GM10847 (cell line): Measurements from ENCODE around the gene P2RY12.

Experiments used
- POLR2A ChIP-seq: IDR thresholded peaks from 2 replicates; pipeline ENCODE4 v1.6.1; 2011; ENCODE audit not compliant: insufficient read length; ENCODE audit errors: extremely low read depth

The P2RY12 gene

GRCh38 chr3:151384741-151385174 is at the start of gene P2RY12:
Gene P2RY12 (minus strand): TSS chr3:151384753. CDS start chr3:151338845, 45,908 bp downstream.
- no peak for TF ChIP-seq POLR2A

GRCh38 chr3:151432616-151433372 is 48.2 kb upstream of the P2RY12 start:
- no peak for TF ChIP-seq POLR2A

DNA sequence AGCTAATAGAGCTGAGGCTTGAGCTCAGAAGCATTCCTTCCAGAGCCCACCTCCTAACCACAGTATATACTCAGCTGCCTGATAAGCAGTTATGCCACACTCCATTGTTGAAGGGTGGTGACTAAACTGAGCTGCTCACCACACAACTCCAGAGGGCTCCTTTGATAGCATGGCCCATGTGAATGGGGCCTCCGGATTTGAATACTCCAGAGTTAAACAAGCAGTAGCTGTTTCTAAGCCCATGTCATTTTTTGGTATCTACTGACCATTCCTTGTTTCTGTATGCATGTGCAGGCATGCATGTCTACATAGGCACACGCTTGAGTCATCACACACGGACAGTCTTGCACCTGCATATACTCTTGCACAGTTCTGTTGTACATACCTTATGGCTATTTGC is 47.4 kb upstream of the P2RY12 start:
- no peak for TF ChIP-seq POLR2A

DNA sequence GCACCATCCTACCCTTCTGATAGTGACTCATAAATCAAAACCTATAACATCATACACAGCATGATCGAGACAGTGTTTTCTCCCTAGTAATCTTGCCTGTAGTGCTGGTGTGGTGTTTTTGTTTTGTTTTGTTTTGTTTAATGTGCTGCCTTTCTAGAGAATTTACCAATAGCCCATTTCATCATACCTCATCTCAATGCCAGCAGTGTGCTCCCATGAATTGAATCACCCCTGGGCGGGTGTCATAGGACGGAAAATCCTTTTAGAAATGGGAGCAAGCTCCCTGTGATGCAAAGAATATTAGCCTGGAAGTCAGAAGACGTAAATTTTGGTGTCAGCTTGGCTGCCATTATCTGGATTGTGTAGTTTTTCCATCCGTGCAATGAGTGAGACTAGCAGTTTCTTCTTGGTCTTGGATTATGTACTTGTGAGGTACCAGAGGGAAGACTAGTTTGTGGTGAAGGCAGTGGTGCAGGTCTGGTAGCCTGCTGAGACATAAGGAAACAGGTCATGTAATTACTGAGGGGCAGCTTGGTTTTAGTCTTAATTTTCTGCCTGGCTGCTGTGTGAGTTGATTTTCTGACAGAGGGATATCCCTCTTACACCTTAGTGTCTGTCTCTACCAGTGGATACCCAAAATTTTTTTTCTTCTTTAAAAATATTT is 46.4 kb upstream of the P2RY12 start:
- TF ChIP-seq POLR2A, result no peak

GRCh38 chr3:151428386-151428785 is 43.8 kb upstream of the P2RY12 start:
- TF ChIP-seq POLR2A, result no peak

DNA sequence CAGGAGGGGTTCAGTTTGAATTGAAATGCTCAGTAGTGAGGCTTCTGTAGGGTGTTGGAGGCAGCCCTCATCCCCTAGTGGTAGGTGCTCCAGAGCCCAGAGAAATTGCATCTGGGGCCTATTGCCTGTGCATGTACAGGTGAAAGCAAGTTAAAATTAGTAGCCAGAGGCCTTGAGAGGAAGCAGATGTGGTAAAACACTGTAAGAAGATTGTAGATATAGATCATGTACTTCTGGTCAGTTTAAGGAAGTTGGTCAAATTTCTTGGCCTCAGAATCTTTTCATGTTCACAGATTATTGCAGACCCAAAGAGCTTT is 41.7 kb upstream of the P2RY12 start:
- no peak for TF ChIP-seq POLR2A

- no peak for TF ChIP-seq POLR2A
Measured at GRCh38 chr3:151425627-151426340, 41.2 kb upstream of the P2RY12 start.

- no peak for TF ChIP-seq POLR2A
Measured at GRCh38 chr3:151423091-151423490, 38.5 kb upstream of the P2RY12 start.

DNA sequence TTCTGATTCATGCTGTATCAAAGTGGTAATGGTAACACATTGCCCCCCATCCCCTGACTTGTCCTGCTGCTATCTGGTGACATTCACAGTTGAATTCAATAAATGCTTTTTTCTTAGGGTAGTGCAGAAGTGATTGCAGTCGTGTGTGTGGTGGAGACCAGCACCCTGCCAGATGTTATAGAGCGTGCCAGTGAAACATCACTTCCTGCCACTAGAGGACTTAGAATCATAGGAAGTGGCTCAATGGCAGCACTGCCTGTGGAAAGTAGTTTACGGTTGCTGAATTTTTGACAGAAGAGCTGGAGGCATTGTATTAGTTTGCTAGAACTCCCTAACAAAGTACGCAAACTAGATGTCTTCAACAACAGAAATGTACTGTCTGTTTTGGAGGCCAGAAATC is 37.4 kb upstream of the P2RY12 start:
- no peak for TF ChIP-seq POLR2A

DNA sequence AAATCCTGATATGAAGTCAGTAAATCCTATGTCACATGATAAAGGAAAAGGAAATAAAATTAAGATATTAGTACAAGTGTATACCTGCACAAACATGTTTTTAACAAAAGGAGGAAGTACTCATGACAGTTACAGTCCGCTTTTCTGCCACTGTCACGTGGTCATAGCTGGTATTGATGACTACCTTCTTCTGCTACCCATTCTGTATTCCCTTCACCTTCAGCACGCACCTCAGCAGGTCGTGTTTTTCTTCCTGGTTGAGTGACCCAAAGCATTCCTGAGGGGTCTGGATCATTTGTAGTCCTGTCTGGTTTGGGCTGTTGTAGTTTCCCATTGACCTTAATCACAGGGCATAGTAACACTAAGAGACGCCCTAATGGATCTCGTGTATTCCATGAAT is 35.3 kb upstream of the P2RY12 start:
- TF ChIP-seq POLR2A, result no peak

GRCh38 chr3:151415289-151415688 is 30.7 kb upstream of the P2RY12 start:
- no peak for TF ChIP-seq POLR2A

GRCh38 chr3:151412989-151413388 is 28.4 kb upstream of the P2RY12 start:
- TF ChIP-seq POLR2A, result no peak

- TF ChIP-seq POLR2A, result no peak
Measured at GRCh38 chr3:151410891-151411559, 26.5 kb upstream of the P2RY12 start.

DNA sequence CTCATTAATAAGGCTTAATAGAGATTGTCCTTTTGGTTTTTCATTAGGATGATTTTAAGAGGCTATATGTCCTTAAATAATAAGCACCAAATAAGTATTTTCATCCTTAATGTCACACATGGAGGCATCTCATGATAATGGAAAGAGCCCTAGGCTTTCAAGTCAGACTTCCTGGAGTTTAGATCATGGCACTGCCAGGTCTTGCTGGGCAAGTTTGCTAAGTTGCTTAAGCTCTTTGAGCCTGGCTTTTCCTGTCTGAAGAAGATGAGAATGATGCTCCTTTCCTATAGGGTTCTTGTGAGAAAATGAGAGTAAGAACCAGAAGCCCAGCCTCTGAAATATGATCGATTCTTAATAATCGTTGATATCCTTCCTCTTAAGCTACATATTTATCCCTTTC is 23.4 kb upstream of the P2RY12 start:
- TF ChIP-seq POLR2A, result no peak

GRCh38 chr3:151404316-151404715 is 19.8 kb upstream of the P2RY12 start:
- no peak for TF ChIP-seq POLR2A

DNA sequence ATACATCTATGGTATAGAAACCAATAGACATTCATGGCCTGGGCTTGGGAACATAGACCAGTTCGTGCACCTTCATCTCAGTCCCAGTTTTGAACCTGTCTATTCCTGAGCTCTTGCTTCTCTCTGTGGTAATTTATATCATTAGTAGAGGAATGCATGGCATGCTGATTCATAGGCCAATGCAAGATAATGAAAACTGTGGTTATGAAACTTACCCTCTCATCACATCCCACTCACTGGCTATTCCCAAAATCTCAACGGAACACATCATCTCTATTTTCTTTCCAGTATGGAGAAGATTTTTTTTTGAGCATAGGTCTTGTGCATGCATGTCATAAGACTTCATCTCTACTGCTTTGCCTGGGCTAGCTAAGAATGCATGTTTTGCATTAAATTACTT is 18.7 kb upstream of the P2RY12 start:
- TF ChIP-seq POLR2A, result no peak

DNA sequence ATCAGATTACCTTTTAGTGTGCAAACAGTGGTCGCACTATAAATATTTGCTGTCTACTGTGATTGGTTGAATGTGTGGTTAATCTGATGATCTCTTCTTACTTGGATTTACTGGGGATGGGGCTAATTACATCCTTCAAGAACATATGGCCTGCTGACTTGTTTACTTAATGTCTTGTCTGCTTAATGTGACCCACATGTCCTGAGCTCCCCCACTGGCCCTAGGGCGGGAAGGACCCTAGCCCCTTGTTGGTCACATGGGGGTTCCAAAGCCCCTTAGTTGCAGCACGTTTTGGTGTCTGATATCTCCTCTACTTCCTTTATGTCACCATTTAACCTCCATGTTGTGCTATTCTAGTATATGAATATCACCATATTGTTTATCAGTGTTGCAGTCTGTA is 17.8 kb upstream of the P2RY12 start:
- TF ChIP-seq POLR2A, result no peak
